GM19099 (cell line): ENCODE measurements around the gene ATF7IP.

Experiments used
- POLR2A ChIP-seq: IDR thresholded peaks from 3 replicates; pipeline ENCODE4 v1.6.1; 2011; ENCODE audit warnings: low read depth; ENCODE audit not compliant: insufficient read length; ENCODE audit errors: extremely low read depth

Gene ATF7IP

GRCh38 chr12:14442221-14442881 lies 76.9 kb downstream of the ATF7IP start:
- TF ChIP-seq POLR2A = no peak

- TF ChIP-seq POLR2A = no peak
Measured at GRCh38 chr12:14443531-14443930, 78.0 kb downstream of the ATF7IP start.

GRCh38 chr12:14450479-14450878 lies 85.0 kb downstream of the ATF7IP start:
- no peak for TF ChIP-seq POLR2A

- no peak for TF ChIP-seq POLR2A
Measured at GRCh38 chr12:14452336-14452735, 86.9 kb downstream of the ATF7IP start.

GRCh38 chr12:14452865-14453264 lies 87.4 kb downstream of the ATF7IP start:
- TF ChIP-seq POLR2A = no peak

- TF ChIP-seq POLR2A = no peak
Measured at GRCh38 chr12:14454098-14454907, 88.8 kb downstream of the ATF7IP start.

GRCh38 chr12:14460212-14460841 lies 94.8 kb downstream of the ATF7IP start:
- no peak for TF ChIP-seq POLR2A

- TF ChIP-seq POLR2A = no peak
Measured at GRCh38 chr12:14471497-14471896, 106.0 kb downstream of the ATF7IP start.

- TF ChIP-seq POLR2A = no peak
Measured at GRCh38 chr12:14473707-14474287, 108.3 kb downstream of the ATF7IP start.

- no peak for TF ChIP-seq POLR2A
Measured at GRCh38 chr12:14479004-14479403, 113.5 kb downstream of the ATF7IP start.

GRCh38 chr12:14481201-14481600 lies 115.7 kb downstream of the ATF7IP start:
- no peak for TF ChIP-seq POLR2A

- TF ChIP-seq POLR2A = no peak
Measured at GRCh38 chr12:14482361-14482760, 116.9 kb downstream of the ATF7IP start.

- no peak for TF ChIP-seq POLR2A
Measured at GRCh38 chr12:14482886-14483285, 117.4 kb downstream of the ATF7IP start.

- TF ChIP-seq POLR2A = no peak
Measured at GRCh38 chr12:14495326-14495725, 129.8 kb downstream of the ATF7IP start.
